Neutrophil (primary cell): Measurements from ENCODE around the gene KIF13A.

Source experiments
- H3K27ac ChIP-seq: fragments of 200-600 bp; sonication (generic); 2 replicates; pipeline ENCODE4 v1.5.1; 2016; ENCODE audit warnings: mild to moderate bottlenecking, moderate library complexity
- H3K27me3 ChIP-seq: fragments of 200-600 bp; sonication (generic); 2 replicates; pipeline ENCODE4 v1.6.0; 2016; ENCODE audit warnings: mild to moderate bottlenecking
- H3K36me3 ChIP-seq: fragments of 200-600 bp; sonication (generic); 2 replicates; pipeline ENCODE4 v1.5.1; 2017
- H3K4me1 ChIP-seq, 2 experiments: fragments of 200-600 bp in 1 of 2; sonication (generic) in 1 of 2; 1 replicate in 1 of 2; 2 replicates in 1 of 2; pipeline versions ENCODE4 v1.5.1 to v1.6.1; 2013 to 2016; ENCODE audit warnings: low read depth in 1 of 2, low read length in 1 of 2, mild to moderate bottlenecking in 1 of 2, moderate library complexity in 1 of 2; ENCODE audit not compliant: control insufficient read depth in 1 of 2, insufficient read depth in 1 of 2
- H3K4me3 ChIP-seq, 2 experiments: fragments of 200-600 bp in 1 of 2; sonication (generic) in 1 of 2; 1 replicate in 1 of 2; 2 replicates in 1 of 2; pipeline ENCODE4 v1.5.1; 2013 to 2016; ENCODE audit warnings: low read depth in 1 of 2, low read length in 1 of 2, mild to moderate bottlenecking in 1 of 2, moderate library complexity in 1 of 2
- H3K9me3 ChIP-seq: fragments of 200-600 bp; sonication (generic); 2 replicates; pipeline ENCODE4 v1.5.1; 2016
- CTCF ChIP-seq: fragments of 200-600 bp; sonication (generic); IDR thresholded peaks from 2 replicates; pipeline ENCODE4 v1.5.1; 2016; ENCODE audit warnings: antibody characterized with exemption

KIF13A gene

GRCh38 chr6:17901493-17901892 is 85.9 kb downstream of the KIF13A start:
- Histone ChIP-seq H3K4me3 (no peak overlapping the region), H3K27me3 (no peaks in the 10 kb centered on the region), H3K9me3 (no peaks in the 10 kb centered on the region), H3K4me1 (peaks cover 14 to 15% of the 10 kb centered on the region in 2 experiments), H3K27ac (no peak overlapping the region), H3K36me3 (peaks cover 13% of the 10 kb centered on the region)
- no peak for TF ChIP-seq CTCF

DNA sequence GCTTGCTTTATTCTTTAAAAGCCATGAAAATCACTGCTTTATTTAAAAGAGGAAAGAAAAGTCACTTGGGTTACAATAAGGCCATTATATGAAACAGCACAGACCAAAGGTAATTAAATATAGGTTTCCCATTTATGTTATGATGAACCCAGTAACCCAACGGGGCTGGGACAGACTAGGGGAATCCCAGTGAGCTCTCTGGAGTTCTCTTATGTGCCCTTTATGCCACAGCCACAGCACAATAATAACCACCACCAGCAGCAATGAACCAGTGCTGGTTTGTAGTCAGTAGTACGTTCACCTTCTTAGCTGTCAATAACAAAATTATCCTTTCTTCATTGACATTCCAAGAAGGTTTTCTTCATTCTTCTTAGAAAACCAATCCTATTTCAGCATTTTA is 87.4 kb downstream of the KIF13A start:
- peaks cover 17% of the 10 kb centered on the region for H3K36me3 ChIP-seq
- H3K4me1 ChIP-seq = peaks cover 0 to under 1% of the 10 kb centered on the region in 2 experiments
- H3K27me3 ChIP-seq = no peaks in the 10 kb centered on the region
- no peaks in the 10 kb centered on the region for H3K9me3 ChIP-seq
- no peak for TF ChIP-seq CTCF
- no peak overlapping the region for H3K27ac ChIP-seq
- no peak overlapping the region for H3K4me3 ChIP-seq

DNA sequence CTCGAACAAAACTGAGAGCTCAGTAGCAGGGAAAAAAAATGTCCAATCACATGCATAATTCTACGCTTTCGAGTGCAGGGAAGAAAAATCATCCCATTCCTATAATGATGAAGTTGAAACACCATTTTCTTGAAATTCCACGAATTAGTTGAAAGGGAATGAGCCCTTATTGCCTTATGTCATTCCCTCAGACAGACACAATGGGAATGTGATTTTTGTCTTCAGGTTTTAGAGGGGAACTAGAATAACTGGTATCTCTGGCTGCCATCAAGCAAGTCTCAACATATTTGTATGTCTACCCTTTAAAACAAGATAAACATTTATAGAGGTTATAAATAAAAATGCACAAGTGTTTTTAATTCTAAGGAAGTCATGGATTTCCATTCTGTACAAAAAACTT is 87.9 kb downstream of the KIF13A start:
- no peaks in the 10 kb centered on the region for H3K4me1 ChIP-seq
- H3K9me3 ChIP-seq = no peaks in the 10 kb centered on the region
- H3K27ac ChIP-seq = no peak overlapping the region
- H3K4me3 ChIP-seq = no peak overlapping the region
- H3K27me3 ChIP-seq = no peaks in the 10 kb centered on the region
- H3K36me3 ChIP-seq = peaks cover 17% of the 10 kb centered on the region
- TF ChIP-seq CTCF = no peak

DNA sequence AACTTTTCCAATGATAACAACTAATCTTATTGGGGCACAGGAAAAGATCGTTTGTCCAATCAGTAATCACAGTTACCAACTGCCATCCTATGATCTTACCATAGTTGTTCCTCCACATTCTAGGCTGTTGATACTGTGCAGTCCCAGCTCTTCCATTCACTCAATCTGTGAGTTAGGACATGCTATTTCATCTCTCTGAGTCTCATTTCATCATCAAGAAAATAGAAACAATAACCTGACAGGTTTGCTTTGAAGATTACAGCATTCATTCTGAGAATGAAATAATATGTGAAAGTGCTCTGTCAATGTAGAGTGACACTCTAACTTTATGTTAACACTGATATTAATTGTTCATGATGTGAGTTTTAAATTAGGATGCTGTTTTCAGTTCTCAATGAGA is 89.8 kb downstream of the KIF13A start:
- H3K9me3 ChIP-seq = no peaks in the 10 kb centered on the region
- no peak overlapping the region for H3K4me3 ChIP-seq
- peaks cover 17% of the 10 kb centered on the region for H3K36me3 ChIP-seq
- H3K27ac ChIP-seq = no peak overlapping the region
- H3K27me3 ChIP-seq = no peaks in the 10 kb centered on the region
- TF ChIP-seq CTCF = no peak
- peaks cover 2 to 4% of the 10 kb centered on the region in 2 experiments for H3K4me1 ChIP-seq

- Histone ChIP-seq H3K27ac (no peak overlapping the region), H3K36me3 (peaks cover 18% of the 10 kb centered on the region), H3K27me3 (no peaks in the 10 kb centered on the region), H3K4me3 (no peak overlapping the region), H3K9me3 (no peaks in the 10 kb centered on the region), H3K4me1 (peaks cover 17 to 19% of the 10 kb centered on the region in 2 experiments)
- no peak for TF ChIP-seq CTCF
These were observed 92.5 kb downstream of the KIF13A start for GRCh38 chr6:17894905-17895304.

DNA sequence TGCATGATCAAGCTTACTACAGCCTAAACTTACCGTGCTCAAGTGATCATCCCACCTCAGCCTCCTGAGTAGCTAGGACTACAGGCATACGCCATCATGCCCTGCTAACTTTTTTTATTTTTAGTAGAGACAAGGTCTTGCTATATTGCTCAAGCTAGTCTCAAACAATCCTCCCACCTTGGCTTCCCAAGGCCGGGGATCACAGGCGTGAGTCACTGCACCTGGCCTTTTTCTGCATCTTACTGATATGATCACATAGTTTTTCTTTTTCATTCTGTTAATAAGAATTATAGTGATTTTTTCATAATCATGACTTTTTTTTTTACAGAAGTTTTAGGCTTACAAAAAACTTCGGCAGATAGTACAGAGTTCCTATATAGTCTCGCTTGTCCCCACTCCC is 93.2 kb downstream of the KIF13A start:
- Histone ChIP-seq H3K27ac (no peak overlapping the region), H3K27me3 (no peaks in the 10 kb centered on the region), H3K9me3 (no peaks in the 10 kb centered on the region), H3K4me1 (peaks cover 17 to 19% of the 10 kb centered on the region in 2 experiments), H3K36me3 (peaks cover 22% of the 10 kb centered on the region), H3K4me3 (no peak overlapping the region)
- TF ChIP-seq CTCF = no peak
